ENCODE data around the gene FSTL4.

DNA sequence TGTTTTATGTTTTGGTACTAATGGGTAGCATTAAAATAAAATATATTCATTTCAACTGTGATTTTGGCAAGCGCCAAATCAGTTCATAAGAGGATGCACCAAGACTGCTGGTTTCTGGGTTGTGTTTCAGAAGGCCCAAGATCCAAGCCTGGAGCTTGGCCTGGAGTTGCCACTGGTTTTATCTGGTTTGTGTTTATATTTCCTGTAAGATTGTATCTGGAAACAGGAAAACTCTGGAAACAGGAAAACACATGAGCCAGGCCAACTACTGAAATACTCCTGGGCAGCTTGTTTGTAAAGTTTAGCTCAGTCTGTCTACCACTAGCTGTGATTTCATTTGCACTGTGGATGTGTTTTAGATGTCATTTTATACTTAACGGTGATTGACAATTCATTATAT, 5.5 kb downstream of the FSTL4 start:
- TF ChIP-seq, protein P1, sequence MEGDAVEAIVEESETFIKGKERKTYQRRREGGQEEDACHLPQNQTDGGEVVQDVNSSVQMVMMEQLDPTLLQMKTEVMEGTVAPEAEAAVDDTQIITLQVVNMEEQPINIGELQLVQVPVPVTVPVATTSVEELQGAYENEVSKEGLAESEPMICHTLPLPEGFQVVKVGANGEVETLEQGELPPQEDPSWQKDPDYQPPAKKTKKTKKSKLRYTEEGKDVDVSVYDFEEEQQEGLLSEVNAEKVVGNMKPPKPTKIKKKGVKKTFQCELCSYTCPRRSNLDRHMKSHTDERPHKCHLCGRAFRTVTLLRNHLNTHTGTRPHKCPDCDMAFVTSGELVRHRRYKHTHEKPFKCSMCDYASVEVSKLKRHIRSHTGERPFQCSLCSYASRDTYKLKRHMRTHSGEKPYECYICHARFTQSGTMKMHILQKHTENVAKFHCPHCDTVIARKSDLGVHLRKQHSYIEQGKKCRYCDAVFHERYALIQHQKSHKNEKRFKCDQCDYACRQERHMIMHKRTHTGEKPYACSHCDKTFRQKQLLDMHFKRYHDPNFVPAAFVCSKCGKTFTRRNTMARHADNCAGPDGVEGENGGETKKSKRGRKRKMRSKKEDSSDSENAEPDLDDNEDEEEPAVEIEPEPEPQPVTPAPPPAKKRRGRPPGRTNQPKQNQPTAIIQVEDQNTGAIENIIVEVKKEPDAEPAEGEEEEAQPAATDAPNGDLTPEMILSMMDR (IDR thresholded peaks at IDR 0.05; ENCODE audit: low read length) = no peak
- TF ChIP-seq EZH2phosphoT487 (IDR thresholded peaks at IDR 0.05; ENCODE audit: low read length) = no peak
